Daoy (cell line): ENCODE data around the gene AQP7. TPM values are rescaled to one million over a fixed set of nuclear protein-coding genes. Genes with fewer than 3 reads are reported as not detected.
A peak's percentile ranks its signal among the peaks of the same experiment; 100 is the strongest.
"Not testable (repeated sequence)": the region's sequence is repeated elsewhere in the genome, so short reads cannot be mapped to it uniquely, and the experiment has no call there.

Experiments
- DNase-seq: peaks from one replicate; pipeline ENCODE4 v3.0.0-alpha.2; 2015; ENCODE audit warnings: low read depth
- total RNA-seq: library from RNA; depleted of rRNA; stranded (reverse); fragments of >200 nt; shearing (Covaris generic); gene quantifications from 2 replicates; pipeline ENCODE4 v1.2.3, GENCODE V29; 2014; rRNA removed

The AQP7 gene
- total RNA-seq: not detected in 2 replicates

GRCh38 chr9:33402371-33402770 is at the start of gene AQP7:
TSS of gene AQP7 (minus strand) at chr9:33402568. CDS start at chr9:33401262, 1,306 bp downstream.
- not testable (repeated sequence) for DNase-seq

GRCh38 chr9:33450621-33451146 is 48.3 kb upstream of the AQP7 start:
- no peak for DNase-seq

GRCh38 chr9:33449715-33450114 is 47.3 kb upstream of the AQP7 start:
- DNase-seq: no peak

- DNase-seq: no peak
Measured at GRCh38 chr9:33447799-33448553, 45.6 kb upstream of the AQP7 start.

- peak; percentile 89 for DNase-seq
Measured at GRCh38 chr9:33446946-33447798, 44.8 kb upstream of the AQP7 start, which contains the start of gene AQP3. TSS of gene AQP3 (minus strand) at chr9:33447593. CDS start at chr9:33447530, 63 bp downstream.

GRCh38 chr9:33446240-33446945 is 44.0 kb upstream of the AQP7 start:
- no peak for DNase-seq

- no peak for DNase-seq
Measured at GRCh38 chr9:33445389-33446239, 43.2 kb upstream of the AQP7 start.

- no peak for DNase-seq
Measured at GRCh38 chr9:33443464-33444154, 41.2 kb upstream of the AQP7 start.

- DNase-seq: no peak
Measured at GRCh38 chr9:33443047-33443446, 40.7 kb upstream of the AQP7 start.

- no peak for DNase-seq
Measured at GRCh38 chr9:33442125-33442524, 39.8 kb upstream of the AQP7 start.

GRCh38 chr9:33440609-33441008 is 38.2 kb upstream of the AQP7 start:
- no peak for DNase-seq

GRCh38 chr9:33440204-33440603 is 37.8 kb upstream of the AQP7 start:
- no peak for DNase-seq

- DNase-seq: no peak
Measured at GRCh38 chr9:33439731-33440130, 37.4 kb upstream of the AQP7 start.

GRCh38 chr9:33438926-33439680 is 36.7 kb upstream of the AQP7 start:
- no peak for DNase-seq

- no peak for DNase-seq
Measured at GRCh38 chr9:33437898-33438297, 35.5 kb upstream of the AQP7 start.

GRCh38 chr9:33437205-33437604 is 34.8 kb upstream of the AQP7 start:
- DNase-seq: no peak

- DNase-seq: no peak
Measured at GRCh38 chr9:33436445-33436844, 34.1 kb upstream of the AQP7 start.

GRCh38 chr9:33435821-33436277 is 33.5 kb upstream of the AQP7 start:
- DNase-seq: no peak

- DNase-seq: no peak
Measured at GRCh38 chr9:33434317-33435105, 32.1 kb upstream of the AQP7 start.
